GM12874 (cell line): ENCODE data around the gene DOCK2.

Source experiments
- CTCF ChIP-seq: IDR thresholded peaks from 2 replicates; pipeline ENCODE4 v1.5.1; 2011; ENCODE audit warnings: low read depth, mild to moderate bottlenecking, control low read depth, low read length, moderate library complexity; ENCODE audit not compliant: insufficient read depth

The DOCK2 gene

GRCh38 chr5:169753795-169754194, 116.7 kb downstream of the DOCK2 start:
- TF ChIP-seq CTCF, result no peak

- no peak for TF ChIP-seq CTCF
These were observed 117.7 kb downstream of the DOCK2 start for GRCh38 chr5:169754737-169755136.

GRCh38 chr5:169756071-169756765, 119.1 kb downstream of the DOCK2 start:
- no peak for TF ChIP-seq CTCF

- TF ChIP-seq CTCF, result no peak
These were observed 119.9 kb downstream of the DOCK2 start for GRCh38 chr5:169757016-169757415.

- TF ChIP-seq CTCF, result no peak
These were observed 121.8 kb downstream of the DOCK2 start for GRCh38 chr5:169758886-169759285.

GRCh38 chr5:169760229-169760628, 123.2 kb downstream of the DOCK2 start:
- no peak for TF ChIP-seq CTCF

GRCh38 chr5:169762338-169763095, 125.4 kb downstream of the DOCK2 start:
- no peak for TF ChIP-seq CTCF
